SKM-1 (cell line): ENCODE data around the gene TP53BP2.
"Not testable (repeated sequence)": the region's sequence is repeated elsewhere in the genome, so short reads cannot be mapped to it uniquely, and the experiment has no call there.

Experiments used
- DNase-seq: peaks from one replicate; lab custom pipeline; 2025; ENCODE audit not compliant: unreplicated experiment; lab: John Stamatoyannopoulos, UW

The TP53BP2 gene

GRCh38 chr1:223831755-223832636 is 13.8 kb downstream of the TP53BP2 start:
- peak; percentile 95 for DNase-seq

- DNase-seq, result no peak
Measured at GRCh38 chr1:223829678-223830077, 16.1 kb downstream of the TP53BP2 start.

GRCh38 chr1:223828162-223828848 is 17.4 kb downstream of the TP53BP2 start:
- no peak for DNase-seq

GRCh38 chr1:223827193-223827663 is 18.5 kb downstream of the TP53BP2 start:
- peak; percentile 60 for DNase-seq

- DNase-seq, result peak; percentile 100
Measured at GRCh38 chr1:223825767-223826748, 19.7 kb downstream of the TP53BP2 start.

- DNase-seq, result no peak
Measured at GRCh38 chr1:223824712-223825111, 21.0 kb downstream of the TP53BP2 start.

- DNase-seq, result no peak
Measured at GRCh38 chr1:223824287-223824686, 21.5 kb downstream of the TP53BP2 start.

GRCh38 chr1:223820971-223821370 is 24.8 kb downstream of the TP53BP2 start:
- DNase-seq, result no peak

GRCh38 chr1:223820515-223820858 is 25.3 kb downstream of the TP53BP2 start:
- DNase-seq, result no peak

GRCh38 chr1:223819730-223820514 is 25.8 kb downstream of the TP53BP2 start:
- DNase-seq, result no peak

GRCh38 chr1:223817265-223817664 is 28.5 kb downstream of the TP53BP2 start:
- not testable (repeated sequence) for DNase-seq

- no peak for DNase-seq
Measured at GRCh38 chr1:223815865-223816264, 29.9 kb downstream of the TP53BP2 start.

- no peak for DNase-seq
Measured at GRCh38 chr1:223815020-223815853, 30.5 kb downstream of the TP53BP2 start.

- no peak for DNase-seq
Measured at GRCh38 chr1:223813645-223814044, 32.1 kb downstream of the TP53BP2 start.

- DNase-seq, result no peak
Measured at GRCh38 chr1:223811634-223812101, 34.1 kb downstream of the TP53BP2 start.

- DNase-seq, result no peak
Measured at GRCh38 chr1:223810586-223810985, 35.2 kb downstream of the TP53BP2 start.

GRCh38 chr1:223809905-223810304 is 35.8 kb downstream of the TP53BP2 start:
- DNase-seq, result not testable (repeated sequence)

GRCh38 chr1:223803211-223803610 is 42.5 kb downstream of the TP53BP2 start:
- DNase-seq, result no peak

- DNase-seq, result no peak
Measured at GRCh38 chr1:223802602-223803001, 43.1 kb downstream of the TP53BP2 start.
